GM12864 (cell line): ENCODE results near the gene SMCO1.
"Not testable (repeated sequence)": the region's sequence is repeated elsewhere in the genome, so short reads cannot be mapped to it uniquely, and the experiment has no call there.

Experiments used
- DNase-seq: peaks from one replicate; pipeline ENCODE4 v3.0.0-alpha.2; 2011; ENCODE audit warnings: low read depth
- H3K4me3 ChIP-seq: 2 replicates; pipeline ENCODE4 v1.5.1; 2011; ENCODE audit warnings: mild to moderate bottlenecking, low read depth, low read length, control low read depth
- CTCF ChIP-seq: IDR thresholded peaks from 2 replicates; pipeline ENCODE4 v1.5.1; 2011; ENCODE audit warnings: low read depth, mild to moderate bottlenecking, moderate library complexity, low read length, control low read depth, inconsistent platforms; ENCODE audit errors: missing control alignments

Gene SMCO1

GRCh38 chr3:196493292-196493691 is 21.9 kb downstream of the SMCO1 start:
- TF ChIP-seq CTCF = no peak
- H3K4me3 ChIP-seq = no peak overlapping the region
- DNase-seq = no peak

DNA sequence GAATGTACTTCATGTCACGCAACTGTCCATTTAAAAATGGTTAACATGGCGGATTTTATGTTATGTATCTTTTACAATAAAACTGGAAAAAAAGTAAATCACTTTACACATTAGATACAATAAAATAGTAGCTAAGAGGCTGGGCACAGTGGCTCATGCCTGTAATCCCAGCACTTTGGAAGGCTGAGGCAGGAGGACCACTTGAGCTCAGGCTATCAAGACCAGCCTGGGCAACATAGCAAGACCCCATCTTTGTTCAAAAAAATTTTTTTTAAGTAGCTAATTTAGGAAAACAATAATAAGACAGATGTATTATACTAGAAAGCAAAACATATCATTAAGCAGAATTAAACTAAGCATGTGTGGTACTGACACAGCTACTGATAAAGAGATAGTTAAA is 23.1 kb downstream of the SMCO1 start:
- no peak for TF ChIP-seq CTCF
- no peak for DNase-seq
- no peak overlapping the region for H3K4me3 ChIP-seq

- no peak overlapping the region for H3K4me3 ChIP-seq
- TF ChIP-seq CTCF = no peak
- no peak for DNase-seq
Observed at GRCh38 chr3:196489747-196490146, 25.4 kb downstream of the SMCO1 start.

GRCh38 chr3:196486263-196486662 is 28.9 kb downstream of the SMCO1 start:
- DNase-seq = no peak
- peak; percentile 49 for TF ChIP-seq CTCF
- no peak overlapping the region for H3K4me3 ChIP-seq

DNA sequence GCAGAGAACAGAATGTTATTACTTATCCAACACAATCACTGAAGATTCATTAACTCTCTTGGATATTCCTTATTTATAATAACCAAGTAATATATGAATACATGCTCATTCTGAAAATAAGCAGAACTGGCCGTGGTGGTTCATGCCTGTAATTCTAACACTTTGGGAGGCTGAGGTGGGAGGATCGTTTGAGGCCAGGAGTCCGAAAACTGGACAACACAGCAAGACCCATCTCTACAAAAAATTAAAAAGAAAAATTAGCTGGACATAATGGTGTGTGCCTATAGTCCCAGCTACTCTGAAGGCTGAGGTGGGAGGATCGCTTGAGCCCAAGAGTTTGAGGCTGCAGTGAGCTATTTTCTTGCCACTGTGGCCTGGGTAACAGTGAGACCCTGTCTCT is 37.5 kb downstream of the SMCO1 start:
- H3K4me3 ChIP-seq = no peak overlapping the region
- no peak for TF ChIP-seq CTCF
- DNase-seq = no peak

GRCh38 chr3:196472286-196472685 is 42.9 kb downstream of the SMCO1 start:
- H3K4me3 ChIP-seq = no peak overlapping the region
- TF ChIP-seq CTCF = no peak
- no peak for DNase-seq

- no peak for TF ChIP-seq CTCF
- no peak for DNase-seq
- no peak overlapping the region for H3K4me3 ChIP-seq
Observed at GRCh38 chr3:196471551-196471950, 43.6 kb downstream of the SMCO1 start.

DNA sequence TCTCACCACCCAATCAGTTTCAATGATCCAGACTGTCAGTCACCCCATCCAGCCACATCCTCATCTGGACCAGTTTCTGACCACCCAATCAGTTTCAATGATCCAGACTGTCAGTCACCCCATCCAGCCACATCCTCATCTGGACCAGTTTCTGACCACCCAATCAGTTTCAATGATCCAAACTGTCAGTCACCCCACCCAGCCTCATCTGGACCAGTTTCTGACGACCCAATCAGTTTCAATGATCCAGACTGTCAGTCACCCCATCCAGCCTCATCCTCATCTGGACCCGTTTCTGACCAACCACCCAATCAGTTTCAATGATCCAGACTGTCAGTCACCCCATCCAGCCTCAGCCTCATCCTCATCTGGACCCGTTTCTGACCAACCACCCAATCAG is 45.0 kb downstream of the SMCO1 start:
- not testable (repeated sequence) for H3K4me3 ChIP-seq, DNase-seq
